GM19328 (cell line): Measurements from ENCODE around the gene SRL.

ENCODE experiments used
- ATAC-seq: cut with Tn5 transposase; IDR thresholded peaks from one replicate; pipeline ENCODE4 v1.9.1; 2021; ENCODE audit warnings: mild to moderate bottlenecking, moderate library complexity; ENCODE audit not compliant: unreplicated experiment

SRL gene

GRCh38 chr16:4241928-4242283 lies at the start of gene SRL:
SRL (minus strand) TSS chr16:4242080; CDS start chr16:4242067, 13 bp downstream.
- no peak for ATAC-seq

GRCh38 chr16:4290236-4290830 lies 48.5 kb upstream of the SRL start:
- ATAC-seq: no peak

- ATAC-seq: peak; percentile 55
Observed at GRCh38 chr16:4288148-4288921, 46.5 kb upstream of the SRL start.

GRCh38 chr16:4285167-4285566 lies 43.3 kb upstream of the SRL start:
- ATAC-seq: no peak

GRCh38 chr16:4283939-4284338 lies 42.1 kb upstream of the SRL start:
- ATAC-seq: no peak

GRCh38 chr16:4283441-4283840 lies 41.6 kb upstream of the SRL start:
- ATAC-seq: no peak

GRCh38 chr16:4280625-4281024 lies 38.7 kb upstream of the SRL start:
- no peak for ATAC-seq

GRCh38 chr16:4277987-4278513 lies 36.2 kb upstream of the SRL start:
- no peak for ATAC-seq

- no peak for ATAC-seq
Observed at GRCh38 chr16:4275861-4276260, 34.0 kb upstream of the SRL start.

- ATAC-seq: no peak
Observed at GRCh38 chr16:4273858-4274311, 32.0 kb upstream of the SRL start.

- no peak for ATAC-seq
Observed at GRCh38 chr16:4272114-4272956, 30.5 kb upstream of the SRL start.

GRCh38 chr16:4271176-4272113 lies 29.6 kb upstream of the SRL start:
- peak; percentile 56 for ATAC-seq

- ATAC-seq: no peak
Observed at GRCh38 chr16:4270595-4270994, 28.7 kb upstream of the SRL start.

GRCh38 chr16:4270091-4270490 lies 28.2 kb upstream of the SRL start:
- ATAC-seq: no peak

- no peak for ATAC-seq
Observed at GRCh38 chr16:4266372-4266771, 24.5 kb upstream of the SRL start.

- no peak for ATAC-seq
Observed at GRCh38 chr16:4265676-4266075, 23.8 kb upstream of the SRL start.

GRCh38 chr16:4264546-4264945 lies 22.7 kb upstream of the SRL start:
- ATAC-seq: no peak

- no peak for ATAC-seq
Observed at GRCh38 chr16:4263504-4264436, 21.9 kb upstream of the SRL start.

GRCh38 chr16:4262303-4262835 lies 20.5 kb upstream of the SRL start:
- no peak for ATAC-seq
